Esophagus squamous epithelium (tissue), 4 donors: ENCODE measurements around the gene LCN9.

Source experiments
- POLR2A ChIP-seq, 4 donors: fragments of 450-650 bp; IDR thresholded peaks; one replicate each; pipeline ENCODE4 v1.6.1; 2017; ENCODE audit warnings: antibody characterized with exemption in 4 of 4, mild to moderate bottlenecking in 4 of 4, moderate library complexity in 3 of 4
- TF ChIP-seq, protein P1 (sequence below), 6 experiments: fragments of 450-650 bp in 4 of 6; fragments of 200-600 bp in 2 of 6; sonication (generic) in 2 of 6; IDR thresholded peaks; one replicate each; pipeline ENCODE4 v1.5.1; 2016 to 2019; ENCODE audit warnings: antibody characterized with exemption in 6 of 6, mild to moderate bottlenecking in 4 of 6, moderate library complexity in 4 of 6

DNA sequence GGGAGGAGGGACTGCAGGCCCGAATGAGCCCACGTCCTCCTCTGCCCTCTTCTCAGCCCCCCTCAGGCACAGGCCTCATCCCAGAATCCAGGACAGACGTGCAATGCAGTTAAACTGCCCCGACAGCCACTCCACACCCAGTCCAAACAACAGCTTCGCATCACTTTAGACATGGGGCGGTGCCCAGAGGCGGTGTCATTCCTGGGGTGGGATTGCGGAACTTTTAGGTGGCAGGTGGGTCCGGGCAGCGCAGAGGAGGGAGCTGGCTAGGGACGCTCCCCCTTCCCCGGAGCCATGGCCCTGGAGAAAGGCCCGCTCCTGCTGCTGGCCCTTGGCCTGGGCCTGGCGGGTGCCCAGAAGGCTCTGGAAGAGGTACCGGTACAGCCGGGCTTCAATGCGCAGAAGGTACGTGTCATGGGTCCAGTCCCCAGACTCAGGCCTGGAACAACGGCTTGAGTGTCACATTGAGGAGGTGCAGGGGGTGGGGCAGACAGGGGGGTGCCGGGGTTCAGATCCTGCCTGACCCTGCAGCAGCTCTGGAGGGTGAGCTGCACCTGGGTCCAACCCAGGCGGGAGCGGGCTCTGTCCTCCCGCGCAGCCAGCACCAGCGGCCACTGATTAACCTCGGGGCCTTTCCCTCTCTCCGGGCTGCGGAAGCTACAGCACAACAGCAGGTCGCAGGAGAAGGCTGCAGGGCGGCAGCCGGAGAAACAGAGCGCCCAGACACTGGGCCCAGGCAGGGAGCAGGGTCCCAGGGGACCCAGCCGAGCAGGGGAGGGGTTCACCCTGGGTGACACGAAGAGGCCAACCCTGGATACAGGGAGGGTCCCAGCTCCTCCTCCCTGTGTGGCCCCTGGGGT, 48.9 kb upstream of the LCN9 start:
- TF ChIP-seq, protein P1, sequence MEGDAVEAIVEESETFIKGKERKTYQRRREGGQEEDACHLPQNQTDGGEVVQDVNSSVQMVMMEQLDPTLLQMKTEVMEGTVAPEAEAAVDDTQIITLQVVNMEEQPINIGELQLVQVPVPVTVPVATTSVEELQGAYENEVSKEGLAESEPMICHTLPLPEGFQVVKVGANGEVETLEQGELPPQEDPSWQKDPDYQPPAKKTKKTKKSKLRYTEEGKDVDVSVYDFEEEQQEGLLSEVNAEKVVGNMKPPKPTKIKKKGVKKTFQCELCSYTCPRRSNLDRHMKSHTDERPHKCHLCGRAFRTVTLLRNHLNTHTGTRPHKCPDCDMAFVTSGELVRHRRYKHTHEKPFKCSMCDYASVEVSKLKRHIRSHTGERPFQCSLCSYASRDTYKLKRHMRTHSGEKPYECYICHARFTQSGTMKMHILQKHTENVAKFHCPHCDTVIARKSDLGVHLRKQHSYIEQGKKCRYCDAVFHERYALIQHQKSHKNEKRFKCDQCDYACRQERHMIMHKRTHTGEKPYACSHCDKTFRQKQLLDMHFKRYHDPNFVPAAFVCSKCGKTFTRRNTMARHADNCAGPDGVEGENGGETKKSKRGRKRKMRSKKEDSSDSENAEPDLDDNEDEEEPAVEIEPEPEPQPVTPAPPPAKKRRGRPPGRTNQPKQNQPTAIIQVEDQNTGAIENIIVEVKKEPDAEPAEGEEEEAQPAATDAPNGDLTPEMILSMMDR (IDR thresholded peaks at IDR 0.05) = no peak
- no peak for TF ChIP-seq POLR2A (IDR thresholded peaks at IDR 0.05)
